Measurements from ENCODE around the gene BCL2L11.
"Not testable (repeated sequence)": the region's sequence is repeated elsewhere in the genome, so short reads cannot be mapped to it uniquely, and the experiment has no call there.

BCL2L11 gene, protein sequence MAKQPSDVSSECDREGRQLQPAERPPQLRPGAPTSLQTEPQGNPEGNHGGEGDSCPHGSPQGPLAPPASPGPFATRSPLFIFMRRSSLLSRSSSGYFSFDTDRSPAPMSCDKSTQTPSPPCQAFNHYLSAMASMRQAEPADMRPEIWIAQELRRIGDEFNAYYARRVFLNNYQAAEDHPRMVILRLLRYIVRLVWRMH

DNA sequence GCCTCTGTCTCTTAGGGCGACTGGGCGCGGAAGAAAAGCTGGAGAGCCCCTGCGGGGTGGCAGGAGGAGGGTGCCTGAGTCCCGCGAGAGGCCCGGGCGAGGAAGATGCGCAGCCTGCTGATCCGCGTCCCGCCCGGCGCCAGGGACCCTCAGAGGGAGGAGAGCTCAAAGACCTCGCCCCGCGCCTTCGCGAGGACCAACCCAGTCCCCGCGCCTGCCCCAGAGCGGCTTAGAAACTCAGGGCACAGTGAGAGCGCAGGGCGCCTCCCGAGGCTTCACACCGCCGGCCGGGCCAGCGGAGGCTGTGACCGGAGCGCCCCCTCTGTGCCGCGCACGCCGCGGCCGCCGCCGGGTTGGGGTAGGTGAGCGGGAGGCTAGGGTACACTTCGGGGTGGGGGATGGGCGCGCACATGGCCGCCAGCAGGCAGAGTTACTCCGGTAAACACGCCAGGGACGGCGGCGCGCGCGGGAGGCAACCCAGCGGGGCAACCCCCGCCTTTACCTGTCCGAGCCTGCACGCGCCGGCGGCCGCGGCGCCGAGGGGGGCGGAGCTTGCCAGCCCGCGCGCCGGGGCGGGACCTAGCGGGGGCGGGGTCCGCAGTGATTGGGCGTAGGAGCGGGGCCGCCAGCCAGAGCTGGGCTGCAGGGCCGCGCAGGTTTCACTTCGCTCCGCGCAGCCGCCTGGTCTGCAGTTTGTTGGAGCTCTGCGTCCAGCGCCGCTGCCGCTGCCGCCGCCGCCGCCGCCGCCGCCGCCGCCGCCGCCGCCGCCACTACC is at the start of gene BCL2L11:
BCL2L11 (plus strand) TSS at position 662 of the 775 bp plus-strand sequence. CDS start 2,832 bp downstream, outside the sequence.
- peak; percentile 40 to 74 for DNase-seq

- DNase-seq = no peak
Measured at GRCh38 chr2:111071600-111072171, 49.0 kb upstream of the BCL2L11 start.

GRCh38 chr2:111072220-111072871 is 48.4 kb upstream of the BCL2L11 start:
- DNase-seq = no peak

- not testable (repeated sequence) for DNase-seq
Measured at GRCh38 chr2:111082659-111083058, 38.1 kb upstream of the BCL2L11 start.

- DNase-seq = no peak
Measured at GRCh38 chr2:111091811-111092211, 28.9 kb upstream of the BCL2L11 start.

- DNase-seq = no peak
Measured at GRCh38 chr2:111094691-111095090, 26.0 kb upstream of the BCL2L11 start.

DNA sequence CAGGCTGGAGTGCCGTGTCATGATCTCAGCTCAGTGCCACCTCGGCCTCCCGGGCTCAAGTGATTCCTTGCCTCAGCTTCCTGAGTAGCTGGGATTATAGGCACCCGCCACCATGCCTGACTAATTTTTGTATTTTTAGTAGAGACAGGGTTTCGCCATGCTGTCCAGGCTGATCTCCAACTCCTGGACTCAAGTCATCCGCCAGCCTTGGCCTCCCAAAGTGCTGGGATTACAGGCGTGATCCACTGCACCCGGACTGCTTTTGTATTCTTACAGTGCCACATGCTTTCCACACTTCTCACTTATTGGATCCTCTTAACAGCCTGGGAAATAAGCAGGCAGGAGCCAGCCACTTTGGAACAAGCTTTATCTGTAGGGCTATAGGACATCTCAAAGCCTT is 25.3 kb upstream of the BCL2L11 start:
- DNase-seq = no peak

- DNase-seq = no peak
Measured at GRCh38 chr2:111099402-111099801, 21.3 kb upstream of the BCL2L11 start.

DNA sequence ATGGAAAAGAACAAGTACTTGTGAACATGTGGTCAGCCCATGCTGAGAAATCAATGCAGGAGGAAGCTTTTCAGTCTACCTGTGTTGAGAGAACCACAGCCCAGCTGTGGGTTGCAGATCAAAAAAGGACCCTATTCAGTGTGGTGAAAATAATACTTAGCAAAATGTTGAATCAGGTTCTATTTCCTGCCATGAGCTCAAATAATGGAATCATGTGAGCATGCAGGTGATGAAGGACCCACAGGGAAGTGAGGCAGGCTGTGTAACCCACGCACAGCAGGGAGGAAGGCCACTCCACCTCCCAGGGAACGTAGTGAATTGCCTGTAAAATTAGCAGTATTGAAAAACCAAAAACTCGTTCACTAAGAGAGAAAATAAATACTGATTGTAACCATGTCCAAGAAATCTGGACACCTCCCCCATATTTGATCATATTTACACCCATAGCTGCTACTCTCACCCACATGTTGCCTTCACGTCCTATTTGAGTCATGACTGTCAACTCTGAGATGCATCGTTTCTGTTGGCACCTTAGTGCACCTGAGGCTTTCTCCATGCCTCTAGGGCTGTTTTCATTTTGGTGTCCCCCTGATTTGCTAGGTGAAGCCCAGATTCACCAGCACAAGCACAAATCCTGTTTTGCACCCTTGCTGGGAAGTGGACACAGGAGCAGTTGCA is 20.5 kb upstream of the BCL2L11 start:
- no peak for DNase-seq

- peak in 1 of 2 donors; percentile 60 for DNase-seq
Measured at GRCh38 chr2:111100765-111101162, 19.9 kb upstream of the BCL2L11 start.

- DNase-seq = no peak
Measured at GRCh38 chr2:111101592-111101991, 19.1 kb upstream of the BCL2L11 start.

GRCh38 chr2:111102216-111102615 is 18.5 kb upstream of the BCL2L11 start:
- DNase-seq = no peak

- peak in 1 of 2 donors; percentile 1 for DNase-seq
Measured at GRCh38 chr2:111105926-111106325, 14.8 kb upstream of the BCL2L11 start.

DNA sequence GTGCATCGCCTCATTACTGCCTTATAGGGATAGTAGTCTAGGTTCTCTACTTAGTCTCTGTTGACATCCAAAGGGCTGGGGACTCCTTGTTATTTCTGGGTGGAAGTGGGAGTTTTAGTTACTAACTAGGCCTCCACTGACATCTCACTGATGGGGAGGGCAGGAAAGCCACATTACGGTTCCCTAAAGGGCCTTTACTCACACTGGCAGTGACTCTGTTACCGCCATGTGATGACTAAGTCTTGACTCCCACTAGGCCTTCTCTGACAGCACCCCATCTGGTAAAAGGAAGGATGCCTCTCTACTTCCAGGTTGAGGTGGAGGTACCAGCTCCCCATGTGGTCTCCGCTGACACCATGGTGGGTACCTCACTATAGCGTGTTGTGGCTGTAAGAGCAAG is 14.0 kb upstream of the BCL2L11 start:
- DNase-seq = peak in 1 of 2 donors; percentile 1

DNA sequence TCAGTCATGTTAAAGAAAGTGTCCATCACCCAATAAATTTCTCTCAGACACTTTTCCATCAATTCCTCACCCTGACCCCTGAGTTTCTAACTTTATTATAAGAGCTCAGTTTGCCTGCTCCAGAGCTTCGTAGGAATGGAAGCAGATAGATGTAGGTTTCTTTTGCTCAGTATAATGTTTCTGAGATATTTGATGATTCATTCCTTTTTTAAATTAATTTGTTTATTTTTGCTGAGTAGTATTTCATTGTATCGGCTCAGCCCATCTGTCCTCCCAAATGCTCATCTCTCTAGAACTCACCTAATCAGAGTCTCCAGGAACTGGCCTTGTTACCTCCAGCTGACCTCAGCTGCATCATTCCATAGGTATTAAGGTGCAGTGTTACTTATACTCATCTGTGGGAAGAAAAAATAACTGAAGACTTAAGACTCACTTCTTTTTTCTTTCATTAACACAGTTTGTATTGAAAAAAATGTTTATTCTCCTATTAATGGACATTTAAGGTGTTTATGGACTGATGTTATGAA is 11.9 kb upstream of the BCL2L11 start:
- DNase-seq = no peak

- no peak for DNase-seq
Measured at GRCh38 chr2:111111101-111111755, 9.5 kb upstream of the BCL2L11 start.

GRCh38 chr2:111113838-111114237 is 6.9 kb upstream of the BCL2L11 start:
- no peak for DNase-seq

- DNase-seq = no peak
Measured at GRCh38 chr2:111116011-111116746, 4.5 kb upstream of the BCL2L11 start.

DNA sequence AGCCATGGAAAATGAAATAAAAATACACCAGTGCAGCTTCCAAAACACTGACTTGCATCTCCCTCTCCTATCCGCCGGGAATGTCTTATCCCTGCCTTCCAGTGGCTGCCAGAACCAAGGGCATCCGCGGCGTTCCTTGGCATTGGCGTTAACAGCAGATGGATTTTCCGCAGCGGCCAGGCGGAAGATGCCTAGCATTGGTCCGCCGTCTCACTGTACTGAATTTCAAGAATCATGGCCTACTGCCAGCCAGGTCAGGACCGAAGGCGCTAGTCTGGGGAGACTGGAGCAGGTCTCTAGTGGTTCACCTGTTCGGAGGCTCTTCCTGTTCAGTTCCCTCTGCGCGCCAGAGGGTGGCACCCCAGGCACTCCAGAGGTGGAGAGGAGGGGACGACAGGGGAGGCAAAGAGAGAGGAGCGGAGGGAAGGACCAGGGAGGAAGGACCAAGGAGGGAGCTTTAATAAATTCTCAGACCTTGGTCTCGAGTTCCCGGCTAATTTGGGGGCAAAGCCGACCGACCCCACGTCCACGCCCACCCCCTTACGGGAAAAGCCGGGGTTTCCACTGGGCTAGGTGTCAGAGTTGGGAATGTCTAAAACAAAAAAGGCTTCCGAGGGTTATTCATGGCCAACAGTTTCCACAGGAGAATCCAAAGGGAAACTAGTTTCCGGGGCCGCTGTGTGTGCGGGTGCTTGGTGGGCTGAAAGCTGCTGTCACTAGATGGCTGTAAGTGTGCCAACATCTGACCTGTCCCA is 3.7 kb upstream of the BCL2L11 start:
- peak; percentile 14 to 45 for DNase-seq

Measured in bone marrow (tissue), 2 donors.